Left renal pelvis (tissue), 4 donors: Measurements from ENCODE around the gene KDELR1. TPM values are rescaled to one million over a fixed set of nuclear protein-coding genes. Genes with fewer than 3 reads are reported as not detected.
"Not testable (repeated sequence)": the region's sequence is repeated elsewhere in the genome, so short reads cannot be mapped to it uniquely, and the experiment has no call there.

Experiments
- DNase-seq, 4 donors: peaks; one replicate each; pipeline ENCODE4 v3.0.0-alpha.2; 2013; ENCODE audit warnings: low read depth in 4 of 4, low spot score in 3 of 4
- polyA plus RNA-seq, 4 donors: library from polyadenylated mRNA; unstranded; fragments of 120-200 nt; gene quantifications; one replicate each; pipeline ENCODE4 v1.2.1, GENCODE V29; 2013; ENCODE audit not compliant: insufficient read length in 4 of 4

KDELR1 gene
- polyA plus RNA-seq, 4 donors: 203 to 255 (median 230) TPM

DNA sequence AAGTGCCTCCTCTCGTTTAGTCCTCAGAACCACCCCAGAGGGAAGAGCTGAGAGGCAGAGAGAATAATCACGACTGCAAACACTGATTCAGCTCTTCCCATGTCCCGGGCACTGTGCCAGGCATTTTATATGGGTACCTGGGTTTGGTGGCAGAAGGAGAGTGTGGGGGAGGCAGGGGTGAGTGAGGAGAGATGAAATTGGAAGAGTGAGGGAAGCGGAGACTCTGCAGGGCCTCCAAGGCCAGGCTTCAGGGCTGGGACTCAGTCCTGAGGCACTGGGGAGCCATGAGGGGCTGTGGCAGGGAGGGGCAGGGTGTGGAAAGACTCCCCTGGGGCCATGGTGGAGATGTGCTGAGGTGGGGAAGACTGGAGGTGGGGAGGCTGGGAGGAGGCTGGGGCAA lies 18.4 kb downstream of the KDELR1 start:
- DNase-seq: no peak

GRCh38 chr19:48371771-48372170 lies 19.6 kb downstream of the KDELR1 start:
- not testable (repeated sequence) for DNase-seq

- DNase-seq: no peak
Measured at GRCh38 chr19:48371367-48371766, 20.0 kb downstream of the KDELR1 start.

- DNase-seq: no peak
Measured at GRCh38 chr19:48370955-48371354, 20.4 kb downstream of the KDELR1 start.

DNA sequence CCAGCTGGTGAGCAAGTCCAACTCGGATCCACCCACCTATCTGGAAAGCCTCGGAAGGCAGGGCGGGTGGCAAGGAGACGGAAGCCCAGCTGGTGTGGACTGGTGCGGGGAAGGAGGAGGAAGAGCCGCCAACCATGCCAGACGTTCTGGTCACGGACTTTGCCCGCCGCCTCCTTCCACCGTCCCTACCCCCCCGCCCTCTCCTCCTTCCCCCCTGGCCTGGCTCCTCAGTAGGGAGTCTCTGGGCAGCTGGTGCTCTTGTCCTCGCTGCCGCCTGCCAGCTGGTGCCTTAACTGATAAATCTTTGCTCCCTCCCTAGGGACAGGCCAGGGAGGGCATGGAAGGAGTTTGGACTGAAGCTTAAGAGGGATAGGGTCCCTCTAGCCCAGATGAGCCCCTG lies 22.4 kb downstream of the KDELR1 start:
- DNase-seq: no peak

GRCh38 chr19:48367855-48368254 lies 23.5 kb downstream of the KDELR1 start:
- DNase-seq: no peak

- DNase-seq: no peak
Measured at GRCh38 chr19:48365602-48366001, 25.7 kb downstream of the KDELR1 start.

GRCh38 chr19:48364598-48365348 lies 26.6 kb downstream of the KDELR1 start:
- DNase-seq: no peak

GRCh38 chr19:48363810-48364597 lies 27.3 kb downstream of the KDELR1 start, which contains the start of the genes SYNGR4 and TMEM143:
Gene SYNGR4 (plus strand): TSS chr19:48364367. CDS start chr19:48365843, 1,476 bp downstream.
Gene TMEM143 (minus strand): TSS chr19:48363940. CDS start chr19:48363920, 20 bp downstream.
- DNase-seq: peak; percentile 99 to 100 (median 100)

DNA sequence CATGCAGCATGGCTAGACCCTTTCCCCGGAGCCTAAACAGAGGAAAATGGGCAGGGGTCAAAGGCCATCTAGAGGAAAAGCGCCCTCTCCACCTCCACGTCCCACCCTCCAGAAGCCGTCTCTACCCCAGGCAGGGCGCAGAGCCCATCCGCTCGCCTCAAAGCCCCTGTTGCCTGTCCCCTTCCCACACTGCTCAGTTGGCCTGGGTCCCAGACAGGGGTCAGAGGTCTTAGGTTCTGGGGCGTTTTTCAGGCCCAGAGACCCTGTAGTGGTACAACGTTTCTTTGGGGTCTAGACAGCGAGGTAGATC lies 27.9 kb downstream of the KDELR1 start:
- no peak for DNase-seq

DNA sequence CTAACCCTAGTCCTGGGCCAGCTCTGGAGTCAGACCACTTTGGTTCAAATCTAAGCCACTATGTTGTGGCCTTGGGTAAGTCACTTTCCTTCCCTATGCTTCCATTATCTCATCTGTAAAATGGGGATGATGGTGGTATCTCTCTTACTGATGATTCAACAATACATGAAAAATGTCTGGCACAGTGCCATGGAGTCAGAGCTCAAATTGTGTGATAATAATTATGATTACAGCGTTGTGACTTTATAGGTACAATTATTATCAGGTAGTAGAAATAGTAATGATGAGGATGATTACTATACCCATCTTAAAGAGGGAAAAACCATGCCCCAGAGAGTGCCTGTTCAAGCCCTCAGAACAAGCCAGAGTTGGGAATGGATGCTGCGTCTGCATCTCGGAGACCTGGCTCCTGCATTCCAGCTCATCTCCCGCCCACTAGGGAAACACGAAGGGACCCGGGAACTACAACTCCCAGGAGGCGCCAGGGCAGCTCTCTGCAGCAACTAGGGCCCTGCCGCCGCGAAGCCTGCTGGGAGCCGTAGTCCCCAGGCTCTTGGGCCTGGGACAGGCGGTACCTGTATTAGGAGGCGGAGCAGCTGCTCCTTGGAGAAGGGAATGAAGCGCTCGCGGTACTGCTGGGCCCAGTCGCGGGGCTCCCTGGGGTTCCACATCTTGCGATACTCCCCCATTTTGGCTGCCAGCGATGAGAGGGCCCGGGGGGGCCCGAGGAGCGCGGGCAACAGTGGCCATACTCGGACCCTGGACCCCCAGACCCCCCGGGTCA lies 28.4 kb downstream of the KDELR1 start:
- peak; percentile 81 to 89 (median 86) for DNase-seq

DNA sequence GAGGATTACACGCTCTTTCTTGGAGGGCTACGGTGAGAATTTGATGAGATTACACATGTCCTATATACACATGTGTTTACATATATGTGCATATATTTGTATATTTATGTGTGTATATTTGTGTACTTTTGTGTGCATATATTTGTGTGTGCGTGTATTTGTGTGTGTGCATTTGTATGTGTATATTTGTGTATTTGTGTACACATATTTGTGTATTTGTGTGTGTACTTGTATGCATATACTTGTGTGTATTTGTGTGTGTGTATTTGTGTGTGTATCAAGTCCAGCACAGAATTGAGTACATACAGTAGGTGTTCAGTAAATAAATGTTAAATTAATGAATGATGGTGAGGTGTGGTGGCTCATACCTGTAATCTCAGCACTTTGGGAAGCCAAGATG lies 29.4 kb downstream of the KDELR1 start:
- DNase-seq: no peak

GRCh38 chr19:48359123-48359522 lies 32.2 kb downstream of the KDELR1 start:
- no peak for DNase-seq

- DNase-seq: no peak
Measured at GRCh38 chr19:48355365-48355954, 35.9 kb downstream of the KDELR1 start.

GRCh38 chr19:48354332-48354992 lies 36.9 kb downstream of the KDELR1 start:
- no peak for DNase-seq

DNA sequence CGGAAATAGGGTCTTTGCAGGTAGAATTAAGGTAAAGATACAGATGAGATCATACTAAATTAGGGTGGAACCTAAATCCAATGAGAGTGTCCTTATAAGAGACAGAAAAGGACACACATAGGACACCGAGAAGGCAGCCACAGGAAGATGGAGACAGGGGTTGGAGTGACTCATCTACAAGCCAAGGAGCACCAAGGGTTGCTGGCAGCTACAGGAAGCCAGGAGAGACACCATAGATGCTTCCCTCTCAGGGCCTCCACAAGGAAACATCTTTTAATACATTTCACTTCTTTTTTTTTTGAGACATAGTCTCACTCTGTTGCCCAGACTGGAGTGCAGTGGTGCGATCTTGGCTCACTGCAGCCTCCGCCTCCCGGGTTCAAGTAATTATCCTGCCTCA lies 37.7 kb downstream of the KDELR1 start:
- DNase-seq: no peak

GRCh38 chr19:48351341-48351752 lies 40.0 kb downstream of the KDELR1 start:
- no peak for DNase-seq

- no peak for DNase-seq
Measured at GRCh38 chr19:48350856-48351255, 40.5 kb downstream of the KDELR1 start.

GRCh38 chr19:48348737-48349136 lies 42.6 kb downstream of the KDELR1 start:
- DNase-seq: no peak

DNA sequence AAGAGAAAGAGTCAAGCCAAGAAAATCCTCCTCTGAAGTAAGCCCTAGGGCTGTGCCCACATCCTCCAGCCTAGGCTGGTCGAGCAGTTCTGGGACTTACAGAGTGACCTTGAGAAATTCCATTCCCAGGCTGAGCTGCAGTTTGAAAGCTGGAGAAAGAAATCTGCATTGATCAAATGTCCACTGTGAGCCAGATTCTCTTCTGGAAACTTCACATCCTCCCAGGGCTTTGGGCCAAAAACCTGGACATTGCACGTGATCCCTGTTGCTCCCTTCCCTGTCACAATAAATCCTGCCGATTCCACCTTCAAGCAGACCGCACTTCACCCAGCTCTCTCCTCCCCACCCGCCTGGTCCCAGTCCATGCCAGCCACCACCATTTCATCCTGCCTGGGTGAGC lies 43.3 kb downstream of the KDELR1 start:
- DNase-seq: no peak
